Stimulated activated CD4-positive, alpha-beta T cell treated with anti-CD3 and anti-CD28 coated beads, Interleukin-12 subunit alpha, Interleukin-12 subunit beta, amount 100 ng/mL, for 4 hours (primary cell): ENCODE measurements around the gene SENP1.

Experiments used
- DNase-seq: peaks from one replicate; pipeline ENCODE4 v3.0.0-alpha.2; 2020

Gene SENP1

GRCh38 chr12:48015954-48016353 is 89.9 kb downstream of the SENP1 start:
- DNase-seq = no peak

DNA sequence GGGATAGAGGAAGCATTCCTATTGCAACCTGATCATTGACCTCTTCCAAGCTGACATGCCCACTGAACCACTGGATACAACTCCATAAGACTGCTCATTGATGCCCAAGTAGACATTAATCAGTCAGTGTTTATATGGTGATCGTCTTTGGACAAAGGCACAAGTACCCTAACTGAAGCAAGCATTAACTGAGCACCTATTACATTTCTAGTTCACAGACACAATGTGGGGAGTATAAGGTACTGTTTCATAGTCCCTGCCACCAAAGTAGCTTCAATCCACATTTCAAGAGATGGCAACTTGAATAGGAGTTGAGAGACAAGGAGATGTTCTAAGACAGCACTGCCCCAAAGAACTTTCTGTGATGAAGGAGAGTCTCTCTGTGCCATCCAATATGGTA is 90.8 kb downstream of the SENP1 start:
- no peak for DNase-seq

DNA sequence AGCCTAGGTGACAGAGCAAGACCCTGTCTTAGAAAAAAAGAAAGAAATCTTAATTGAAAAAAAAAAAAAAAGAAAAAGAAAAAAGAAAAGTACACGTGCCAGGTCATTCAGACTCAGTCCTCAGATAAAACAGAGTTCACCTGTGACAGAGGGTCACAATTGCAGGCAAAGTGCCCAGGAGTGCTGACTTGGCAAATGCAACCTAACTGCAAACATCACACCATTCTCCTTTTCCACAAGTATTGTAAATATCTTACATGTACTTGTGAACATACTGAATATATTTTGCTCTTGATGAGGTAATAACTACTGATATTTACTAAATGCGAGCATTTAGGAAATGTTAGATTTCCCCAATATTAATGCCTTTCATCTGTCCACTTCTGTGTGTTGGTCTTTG is 92.6 kb downstream of the SENP1 start:
- no peak for DNase-seq

DNA sequence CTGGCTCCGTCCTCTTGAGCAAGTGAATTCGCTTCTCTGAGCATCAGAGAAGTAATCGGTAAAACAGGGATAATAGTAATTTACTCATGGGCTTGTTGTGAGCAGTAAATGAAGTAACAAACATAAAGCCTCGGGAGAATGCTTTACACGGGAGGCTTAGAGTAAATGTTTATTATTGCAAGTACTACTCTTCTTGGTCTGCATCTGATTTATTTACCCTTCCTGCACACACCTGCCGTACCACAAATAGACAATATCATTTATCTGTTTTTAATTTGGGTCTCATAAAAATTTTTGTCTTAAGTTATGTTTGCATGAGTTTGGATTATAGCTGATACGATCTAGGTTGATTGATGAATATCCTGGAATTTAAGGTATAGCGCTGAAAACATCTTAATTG is 93.8 kb downstream of the SENP1 start:
- DNase-seq = no peak

- DNase-seq = no peak
Measured at GRCh38 chr12:48010366-48010970, 95.4 kb downstream of the SENP1 start.

GRCh38 chr12:48009471-48009870 is 96.4 kb downstream of the SENP1 start:
- no peak for DNase-seq

GRCh38 chr12:48008950-48009349 is 96.9 kb downstream of the SENP1 start:
- DNase-seq = no peak

- DNase-seq = no peak
Measured at GRCh38 chr12:48008349-48008748, 97.5 kb downstream of the SENP1 start.

DNA sequence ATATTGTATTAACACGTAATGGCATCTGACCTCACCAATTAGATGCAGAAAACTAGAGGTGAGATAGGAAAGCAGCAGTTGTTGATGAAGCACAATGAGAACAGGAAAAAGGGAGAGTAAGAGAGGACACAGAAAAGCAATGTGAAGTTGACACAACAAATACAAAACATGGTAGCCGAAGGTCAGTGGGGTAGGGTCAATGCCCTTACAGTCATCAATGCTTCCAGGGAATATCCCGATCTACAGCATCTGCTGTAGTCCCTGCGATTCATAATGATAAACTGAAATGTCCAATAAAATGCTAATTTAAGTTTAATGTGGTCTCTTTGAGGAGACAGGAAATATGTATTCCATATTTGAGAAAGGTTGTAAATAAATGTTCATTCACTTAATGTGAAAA is 98.7 kb downstream of the SENP1 start:
- no peak for DNase-seq

GRCh38 chr12:48005750-48006021 is 100.2 kb downstream of the SENP1 start:
- no peak for DNase-seq

- no peak for DNase-seq
Measured at GRCh38 chr12:48005001-48005749, 100.7 kb downstream of the SENP1 start.

DNA sequence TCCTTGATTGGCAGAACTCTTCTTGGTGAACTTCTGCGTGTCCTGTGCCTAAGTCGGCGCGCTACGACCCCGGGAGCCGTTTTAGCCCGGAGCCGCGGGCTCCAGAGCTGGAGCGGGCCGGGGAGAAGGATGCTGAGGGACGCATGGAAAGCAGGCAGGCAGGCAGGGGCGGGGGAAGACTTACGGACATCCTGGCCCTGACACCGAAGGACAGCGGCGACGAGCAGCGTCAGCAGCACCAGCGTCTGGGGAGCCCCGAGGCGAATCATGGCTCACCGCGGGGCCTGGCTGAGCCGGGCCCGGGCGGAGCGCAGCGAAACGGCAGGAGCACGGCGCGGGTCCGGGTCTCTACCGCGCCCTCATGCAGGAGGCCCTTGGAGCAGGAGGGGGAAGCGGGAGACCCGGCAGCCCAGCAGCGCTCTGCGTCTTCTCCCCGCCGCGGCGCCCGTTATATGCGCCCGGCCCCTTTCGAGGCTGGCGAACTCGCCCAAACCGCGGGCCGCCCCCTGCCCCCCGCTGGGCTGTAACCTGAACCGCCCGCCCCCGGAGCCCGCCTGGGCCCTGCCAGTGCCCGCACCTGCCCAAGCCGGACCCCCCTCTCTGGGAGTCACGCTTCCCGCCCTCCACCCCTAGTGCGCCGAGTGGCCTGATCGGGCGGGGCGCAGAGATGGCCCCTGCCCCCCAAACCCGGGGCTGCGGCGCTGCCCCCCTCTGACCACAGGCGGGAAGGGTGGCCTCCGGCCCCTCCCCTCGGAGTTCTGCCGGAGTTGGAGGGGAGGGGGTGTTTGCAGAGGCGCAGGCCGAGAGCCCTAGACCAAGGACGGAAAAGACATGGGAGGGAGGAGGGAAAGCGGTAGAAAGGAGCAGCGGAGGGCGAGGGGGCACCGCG is 101.6 kb downstream of the SENP1 start, which contains the start of gene COL2A1:
TSS of gene COL2A1 (minus strand) at position 424 of the 889 bp plus-strand sequence. CDS start at position 269, 155 bp downstream.
- no peak for DNase-seq

DNA sequence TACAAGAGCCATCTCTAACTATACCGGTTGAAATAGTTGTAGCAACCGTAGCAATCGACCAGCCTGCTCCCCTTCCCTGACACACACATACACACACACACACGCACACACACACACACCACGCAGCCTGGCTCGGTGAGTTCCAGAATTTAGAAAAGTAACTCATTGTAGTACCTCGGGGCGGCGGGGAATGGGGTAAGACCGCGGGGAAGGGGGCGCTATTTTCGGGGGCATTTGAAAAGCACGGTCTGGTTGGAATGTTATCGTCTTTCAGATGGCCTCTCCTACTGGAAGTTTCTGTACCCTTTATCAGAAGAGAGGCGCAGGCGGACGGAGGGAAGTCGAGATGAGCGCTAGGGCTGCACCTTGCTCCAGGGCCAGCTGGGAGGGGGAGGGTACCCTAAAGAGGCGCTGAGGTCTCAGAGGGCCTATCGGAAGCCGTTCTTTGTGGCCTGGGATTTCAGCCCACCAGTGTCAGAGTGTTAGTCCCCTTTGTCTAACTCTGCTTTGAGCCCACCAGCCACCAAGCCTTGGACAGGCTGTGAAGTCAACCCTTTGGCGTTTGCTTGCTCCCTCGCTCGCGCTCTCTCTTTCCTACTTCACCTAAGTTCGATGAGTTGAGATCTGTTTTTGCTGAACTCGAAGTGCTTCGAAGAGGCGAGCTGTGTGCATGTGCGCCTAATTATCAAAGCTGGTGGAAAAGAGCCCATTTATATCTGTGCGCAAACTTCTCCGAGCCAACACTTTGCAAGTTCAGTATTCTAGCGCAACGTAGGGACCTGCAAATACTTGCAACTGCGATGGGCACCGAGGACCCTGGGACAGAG is 102.4 kb downstream of the SENP1 start:
- DNase-seq = no peak

DNA sequence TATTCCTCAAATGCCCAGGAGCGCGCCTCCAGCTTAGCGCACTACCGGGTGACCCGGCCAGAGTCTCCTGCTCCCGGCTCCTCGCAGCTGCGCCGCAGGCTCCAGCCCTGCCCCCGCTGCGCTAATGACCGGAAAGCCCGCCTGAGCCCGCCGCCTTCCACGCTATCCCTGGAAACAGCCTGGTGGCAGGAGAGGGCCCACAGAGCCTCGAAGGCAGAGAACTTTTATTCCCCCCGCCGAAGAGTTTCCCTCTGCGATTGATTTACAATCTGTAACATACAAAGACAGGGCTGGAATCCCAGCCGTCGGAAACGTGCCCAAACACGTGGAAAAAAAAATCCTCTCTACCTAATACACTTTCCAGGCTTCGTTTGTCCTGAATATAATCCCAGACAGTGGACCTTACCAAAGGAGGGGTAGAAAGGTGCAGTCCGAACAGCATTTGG is 103.1 kb downstream of the SENP1 start:
- DNase-seq = no peak

DNA sequence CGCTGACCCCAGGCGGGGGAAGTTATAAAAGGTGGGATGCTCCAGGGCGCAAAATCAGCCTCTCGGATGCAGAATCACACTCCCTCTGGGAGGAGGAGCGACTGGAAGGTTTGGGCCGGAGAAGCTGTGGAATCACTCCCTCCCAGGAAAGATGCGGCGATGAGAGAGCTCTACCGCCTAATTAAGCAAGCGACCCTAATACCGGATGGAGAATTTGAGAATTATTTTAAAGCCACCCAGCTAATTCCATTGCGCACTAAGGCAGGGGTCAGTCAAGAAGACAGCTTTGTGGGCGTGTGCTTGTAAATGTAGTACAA is 103.5 kb downstream of the SENP1 start:
- DNase-seq = no peak

DNA sequence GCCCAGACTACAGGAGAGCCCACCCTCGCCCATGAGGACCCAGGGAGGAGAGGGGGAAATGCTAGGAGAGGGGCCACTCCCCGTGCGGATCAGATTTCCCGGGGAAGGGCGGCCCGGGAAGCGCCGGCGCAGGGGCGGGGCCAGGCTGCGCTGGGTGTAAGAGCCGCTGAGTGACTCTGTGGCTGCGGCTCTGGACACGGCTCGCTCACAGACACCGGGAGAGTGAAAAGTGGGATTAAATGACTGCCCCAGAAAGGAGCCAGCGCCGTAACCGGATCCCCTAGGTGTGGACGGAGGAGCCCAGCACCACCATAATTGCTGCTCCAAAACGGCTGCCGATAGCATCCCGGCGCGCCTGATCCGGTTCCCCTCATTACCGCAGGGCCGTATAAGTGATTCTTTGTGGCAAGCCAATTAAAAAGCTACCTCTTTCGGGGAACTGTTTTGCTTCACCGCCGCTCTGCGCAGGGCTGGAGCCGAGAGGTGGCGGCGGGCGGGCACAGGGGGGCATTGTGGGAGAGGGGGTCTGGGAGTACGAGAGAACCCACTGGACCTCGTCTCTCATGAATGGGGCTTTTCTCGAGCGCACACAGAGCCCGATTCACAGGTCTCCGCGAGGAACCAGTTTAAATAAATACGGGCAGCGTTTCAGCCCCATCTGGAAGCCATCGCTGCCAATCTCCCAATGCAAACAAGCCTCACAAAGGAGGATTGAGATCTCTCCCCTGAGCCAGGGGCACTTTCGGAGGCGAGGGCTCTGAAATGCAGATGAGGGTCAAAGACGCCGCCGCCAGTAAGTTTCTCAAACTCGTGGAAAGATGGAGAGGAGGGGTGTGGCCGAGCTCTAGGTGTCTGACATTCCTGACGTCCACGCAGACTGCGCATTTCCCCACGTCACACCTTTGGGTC is 104.1 kb downstream of the SENP1 start:
- no peak for DNase-seq

DNA sequence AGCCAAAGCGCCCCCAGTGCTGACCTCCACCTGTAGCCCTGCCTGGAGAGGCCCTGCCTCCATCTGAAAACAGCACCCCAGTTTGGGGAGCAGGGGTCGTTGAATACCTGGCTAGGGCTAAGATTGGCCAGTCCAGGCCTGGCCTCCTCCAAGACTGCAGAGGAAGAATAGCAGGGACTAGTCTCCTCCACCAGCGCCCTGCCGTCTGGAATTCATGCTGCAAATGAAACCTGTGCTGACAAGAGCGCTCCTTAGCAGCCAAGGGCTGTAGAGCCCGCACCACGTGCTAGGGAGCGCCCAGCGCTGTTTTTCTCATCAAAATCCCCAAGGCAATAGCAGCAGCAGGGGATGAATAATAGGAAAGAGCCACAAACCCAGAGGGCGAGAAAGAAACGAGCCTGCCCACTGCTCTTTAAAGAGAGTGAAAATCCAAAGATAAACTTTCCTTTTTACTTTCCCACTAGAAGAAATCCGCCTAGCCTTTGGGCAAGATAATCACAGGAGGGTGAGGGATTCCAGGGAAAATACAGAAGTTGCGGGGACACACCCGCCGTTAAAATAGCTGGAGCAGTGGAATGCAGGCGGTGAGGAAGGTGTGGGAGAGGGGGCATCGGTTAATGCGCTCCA is 104.9 kb downstream of the SENP1 start:
- DNase-seq = no peak

DNA sequence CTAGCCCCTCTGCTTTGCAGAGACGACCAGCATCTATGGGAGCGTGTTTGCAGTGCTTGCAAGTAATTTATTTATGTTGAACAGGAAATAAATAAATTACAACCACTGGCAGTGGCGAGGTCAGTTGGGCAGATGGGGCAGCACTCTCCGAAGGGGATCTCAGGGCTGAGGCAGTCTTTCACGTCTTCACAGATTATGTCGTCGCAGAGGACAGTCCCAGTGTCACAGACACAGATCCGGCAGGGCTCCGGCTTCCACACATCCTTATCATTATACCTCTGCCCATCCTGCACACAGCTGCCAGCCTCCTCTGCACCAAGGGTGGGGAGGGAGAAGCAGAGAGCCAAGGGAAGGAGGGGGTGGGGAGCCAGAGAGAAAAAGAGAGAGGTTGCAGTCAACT is 106.1 kb downstream of the SENP1 start:
- no peak for DNase-seq

- DNase-seq = no peak
Measured at GRCh38 chr12:47997321-47997720, 108.6 kb downstream of the SENP1 start.

GRCh38 chr12:47995981-47996401 is 109.9 kb downstream of the SENP1 start:
- DNase-seq = no peak

- no peak for DNase-seq
Measured at GRCh38 chr12:47993491-47993890, 112.4 kb downstream of the SENP1 start.
